WTC11 (cell line): ENCODE measurements around the gene ZFP36L2. TPM values are rescaled to one million over a fixed set of nuclear protein-coding genes. Genes with fewer than 3 reads are reported as not detected.

Source experiments
- ATAC-seq: fragments of 200-7000 bp; cut with Tn5 transposase; 2 replicates; pipeline ENCODE4 v1.10.0; 2021; ENCODE audit warnings: mild to moderate bottlenecking, moderate library complexity
- CTCF ChIA-PET: fragments of 300-600 bp; sonication (Branson Sonifier 250); formaldehyde crosslinking; loops from one replicate; lab custom pipeline; 2021; ENCODE audit warnings: antibody characterized with exemption; lab: Charles Lee
- POLR2A ChIA-PET: fragments of 350-600 bp; sonication (Branson Sonifier 250); formaldehyde crosslinking; loops from one replicate; lab custom pipeline; 2021; ENCODE audit warnings: antibody characterized with exemption; lab: Charles Lee
- DNase-seq: peaks from one replicate; pipeline ENCODE4 v3.0.0; 2021; ENCODE audit warnings: low spot score
- H3K27ac Mint-ChIP-seq: 2 replicates; pipeline ENCODE4 v1.8.0; 2021; ENCODE audit warnings: mixed read lengths
- H3K27me3 Mint-ChIP-seq: 2 replicates; pipeline ENCODE4 v1.8.0; 2021; ENCODE audit warnings: low read depth, mild to moderate bottlenecking, moderate library complexity, mixed read lengths
- H3K36me3 Mint-ChIP-seq: 2 replicates; pipeline ENCODE4 v1.8.0; 2021; ENCODE audit warnings: mixed read lengths
- H3K4me1 Mint-ChIP-seq: 2 replicates; pipeline ENCODE4 v1.8.0; 2022; ENCODE audit warnings: mixed read lengths
- H3K4me3 Mint-ChIP-seq: 2 replicates; pipeline ENCODE4 v1.8.0; 2021; ENCODE audit warnings: mild to moderate bottlenecking, moderate library complexity, mixed read lengths
- H3K9me3 Mint-ChIP-seq: 2 replicates; pipeline ENCODE4 v1.8.0; 2021; ENCODE audit warnings: mixed read lengths
- AFF4 ChIP-seq: sonication (generic); formaldehyde crosslinking; IDR thresholded peaks from 2 replicates; pipeline ENCODE4 v1.8.1; 2023; ENCODE audit warnings: mild to moderate bottlenecking, missing genetic modification reagents, borderline replicate concordance
- ARID4B ChIP-seq: sonication (generic); formaldehyde crosslinking; IDR thresholded peaks from 2 replicates; pipeline ENCODE4 v1.8.0; 2023; ENCODE audit warnings: missing genetic modification reagents, mild to moderate bottlenecking, borderline replicate concordance
- ATF1 ChIP-seq: sonication (generic); formaldehyde crosslinking; IDR thresholded peaks from 2 replicates; pipeline ENCODE4 v1.8.1; 2023; ENCODE audit warnings: mild to moderate bottlenecking, moderate library complexity, missing genetic modification reagents
- ATF2 ChIP-seq: sonication (generic); formaldehyde crosslinking; IDR thresholded peaks from 2 replicates; pipeline ENCODE4 v1.8.1; 2022; ENCODE audit warnings: low read depth, missing genetic modification reagents, borderline replicate concordance
- ELF4 ChIP-seq: sonication (generic); formaldehyde crosslinking; IDR thresholded peaks from 2 replicates; pipeline ENCODE4 v1.8.1; 2022; ENCODE audit warnings: low read depth, mild to moderate bottlenecking, moderate library complexity, missing genetic modification reagents
- EMX1 ChIP-seq: fragments of 250-450 bp; sonication (Bioruptor Pico); IDR thresholded peaks from 2 replicates; pipeline ENCODE4 v1.8.0; 2021; ENCODE audit warnings: mild to moderate bottlenecking
- ERG ChIP-seq: fragments of 250-450 bp; sonication (Bioruptor Pico); IDR thresholded peaks from 2 replicates; pipeline ENCODE4 v1.8.0; 2021; ENCODE audit warnings: mild to moderate bottlenecking
- FOXP4 ChIP-seq: sonication (generic); formaldehyde crosslinking; IDR thresholded peaks from 2 replicates; pipeline ENCODE4 v1.8.0; 2022; ENCODE audit warnings: mild to moderate bottlenecking, missing genetic modification reagents
- JUN ChIP-seq: sonication (generic); formaldehyde crosslinking; IDR thresholded peaks from 2 replicates; pipeline ENCODE4 v1.8.0; 2023; ENCODE audit warnings: mild to moderate bottlenecking, missing genetic modification reagents
- NR1H2 ChIP-seq: sonication (generic); formaldehyde crosslinking; IDR thresholded peaks from 2 replicates; pipeline ENCODE4 v1.9.0; 2021; ENCODE audit warnings: mild to moderate bottlenecking, moderate library complexity, missing genetic modification reagents
- RELA ChIP-seq: sonication (generic); formaldehyde crosslinking; IDR thresholded peaks from 2 replicates; pipeline ENCODE4 v1.8.1; 2022; ENCODE audit warnings: missing genetic modification reagents, mild to moderate bottlenecking, borderline replicate concordance
- TCF7 ChIP-seq: sonication (generic); formaldehyde crosslinking; IDR thresholded peaks from 2 replicates; pipeline ENCODE4 v1.8.0; 2022; ENCODE audit warnings: mild to moderate bottlenecking, low read depth, missing genetic modification reagents, moderate library complexity
- TEAD1 ChIP-seq: sonication (generic); formaldehyde crosslinking; IDR thresholded peaks from 2 replicates; pipeline ENCODE4 v1.8.0; 2022; ENCODE audit warnings: mild to moderate bottlenecking, missing genetic modification reagents
- TP53 ChIP-seq: sonication (generic); formaldehyde crosslinking; IDR thresholded peaks from 2 replicates; pipeline ENCODE4 v1.8.1; 2023; ENCODE audit warnings: mild to moderate bottlenecking, missing genetic modification reagents
- USF1 ChIP-seq: sonication (generic); formaldehyde crosslinking; IDR thresholded peaks from 2 replicates; pipeline ENCODE4 v1.8.0; 2022; ENCODE audit warnings: mild to moderate bottlenecking, missing genetic modification reagents
- ZBTB21 ChIP-seq: sonication (generic); formaldehyde crosslinking; IDR thresholded peaks from 2 replicates; pipeline ENCODE4 v1.8.1; 2023; ENCODE audit warnings: mild to moderate bottlenecking, missing genetic modification reagents, borderline replicate concordance
- ZNF121 ChIP-seq: sonication (generic); formaldehyde crosslinking; IDR thresholded peaks from 2 replicates; pipeline ENCODE4 v1.8.0; 2023; ENCODE audit warnings: missing genetic modification reagents
- total RNA-seq: library from RNA; stranded (reverse); gene quantifications from 3 replicates; pipeline ENCODE4 v1.2.3, GENCODE V29; 2021

The ZFP36L2 gene
- total RNA-seq, 1 experiment from 2014 or later: 50.4 TPM

GRCh38 chr2:43262951-43263350, 36.5 kb upstream of the ZFP36L2 start:
- Mint-ChIP-seq H3K27ac (no peak overlapping the region), H3K27me3 (no peaks in the 10 kb centered on the region), H3K4me1 (peaks cover 17% of the 10 kb centered on the region), H3K4me3 (no peak overlapping the region), H3K9me3 (no peaks in the 10 kb centered on the region), H3K36me3 (no peaks in the 10 kb centered on the region)
- TF ChIP-seq TCF7 (CRISPR knock-in tag): no peak
- CTCF ChIA-PET: interaction anchor here (1.0 kb wide), 1 partner anchor 8 kb away, joined by 3 read pairs; no protein-coding TSS in a partner anchor
- no peak for ATAC-seq
- no peak for DNase-seq
- POLR2A ChIA-PET: no interaction called here

GRCh38 chr2:43262239-43262638, 35.8 kb upstream of the ZFP36L2 start:
- TF ChIP-seq ERG (CRISPR knock-in tag) (no peak), ELF4 (no peak), ZNF121 (CRISPR knock-in tag) (no peak), ATF2 (CRISPR knock-in tag) (no peak), TEAD1 (CRISPR knock-in tag) (no peak), FOXP4 (CRISPR knock-in tag) (no peak), TP53 (CRISPR knock-in tag) (no peak), AFF4 (CRISPR knock-in tag) (no peak), ZBTB21 (no peak)
- TF ChIP-seq, all 79 proteins: peak for 0
- no peak for DNase-seq
- CTCF ChIA-PET: no interaction called here
- no peak overlapping the region for H3K27ac Mint-ChIP-seq
- no peaks in the 10 kb centered on the region for H3K27me3 Mint-ChIP-seq
- H3K9me3 Mint-ChIP-seq: no peaks in the 10 kb centered on the region
- peaks cover 13% of the 10 kb centered on the region for H3K4me1 Mint-ChIP-seq
- H3K36me3 Mint-ChIP-seq: no peaks in the 10 kb centered on the region
- POLR2A ChIA-PET: no interaction called here
- H3K4me3 Mint-ChIP-seq: no peak overlapping the region
- no peak for ATAC-seq

- Mint-ChIP-seq H3K27ac (no peak overlapping the region), H3K4me3 (no peak overlapping the region), H3K36me3 (no peaks in the 10 kb centered on the region), H3K27me3 (no peaks in the 10 kb centered on the region), H3K4me1 (no peaks in the 10 kb centered on the region), H3K9me3 (no peaks in the 10 kb centered on the region)
- ChIA-PET POLR2A (no interaction called here), CTCF (no interaction called here)
- no peak for ATAC-seq
- DNase-seq: no peak
- no peak for TF ChIP-seq RELA (CRISPR knock-in tag)
- TF ChIP-seq USF1 (CRISPR knock-in tag): no peak
- TF ChIP-seq EMX1: no peak
- no peak for TF ChIP-seq ATF1
- no peak for TF ChIP-seq ARID4B
- TF ChIP-seq NR1H2 (CRISPR knock-in tag): no peak
- TF ChIP-seq JUN (CRISPR knock-in tag): no peak
These were observed 33.1 kb upstream of the ZFP36L2 start for GRCh38 chr2:43259512-43259911.
